ENCODE data around the gene ZHX3. TPM values are rescaled to one million over a fixed set of nuclear protein-coding genes. Genes with fewer than 3 reads are reported as not detected.
A peak's percentile ranks its signal among the peaks of the same experiment; 100 is the strongest.
"Not testable (repeated sequence)": the region's sequence is repeated elsewhere in the genome, so short reads cannot be mapped to it uniquely, and the experiment has no call there.

ZHX3 gene
- total RNA-seq, 1 donor from 2014 or later, result 34.5 TPM

GRCh38 chr20:41135187-41135887 lies 182.2 kb downstream of the ZHX3 start:
- DNase-seq (peak; percentile 60), ATAC-seq (peak; percentile 44)
- TF ChIP-seq CTCF (IDR thresholded peaks at IDR 0.05), result peak; percentile 81
- H3K27ac ChIP-seq, result no peak overlapping the region
- peaks cover 40% of the 10 kb centered on the region for H3K4me1 ChIP-seq
- H3K9me3 ChIP-seq, result no peaks in the 10 kb centered on the region
- no peaks in the 10 kb centered on the region for H3K27me3 ChIP-seq (ENCODE audit: low read depth)
- no peaks in the 10 kb centered on the region for H3K36me3 ChIP-seq
- intact Hi-C loops (cut with DNase I), result no loop called here
- H3K4me3 ChIP-seq, result no peak overlapping the region

GRCh38 chr20:41134362-41135186 lies 183.0 kb downstream of the ZHX3 start:
- no peak overlapping the region for H3K4me3 ChIP-seq
- H3K4me1 ChIP-seq, result peaks cover 32% of the 10 kb centered on the region
- TF ChIP-seq CTCF (IDR thresholded peaks at IDR 0.05), result no peak
- intact Hi-C loops (cut with DNase I), result no loop called here
- ATAC-seq (no peak), DNase-seq (no peak)
- no peaks in the 10 kb centered on the region for H3K27me3 ChIP-seq (ENCODE audit: low read depth)
- no peaks in the 10 kb centered on the region for H3K36me3 ChIP-seq
- H3K27ac ChIP-seq, result no peak overlapping the region
- H3K9me3 ChIP-seq, result no peaks in the 10 kb centered on the region

- DNase-seq (no peak), ATAC-seq (no peak)
- peaks cover 25% of the 10 kb centered on the region for H3K4me1 ChIP-seq
- no peaks in the 10 kb centered on the region for H3K36me3 ChIP-seq
- no peaks in the 10 kb centered on the region for H3K9me3 ChIP-seq
- no peaks in the 10 kb centered on the region for H3K27me3 ChIP-seq (ENCODE audit: low read depth)
- H3K27ac ChIP-seq, result no peak overlapping the region
- intact Hi-C loops (cut with DNase I), result no loop called here
- TF ChIP-seq CTCF (IDR thresholded peaks at IDR 0.05), result no peak
- no peak overlapping the region for H3K4me3 ChIP-seq
Measured at GRCh38 chr20:41133709-41134361, 183.7 kb downstream of the ZHX3 start.

- H3K27me3 ChIP-seq (ENCODE audit: low read depth); H3K9me3 ChIP-seq; H3K4me3 ChIP-seq; H3K36me3 ChIP-seq; DNase-seq; H3K27ac ChIP-seq; ATAC-seq; intact Hi-C loops (cut with DNase I): not testable (repeated sequence)
- H3K4me1 ChIP-seq, result peaks cover 15% of the 10 kb centered on the region
Measured at GRCh38 chr20:41132388-41132775, 185.1 kb downstream of the ZHX3 start.

GRCh38 chr20:41131594-41132387 lies 185.7 kb downstream of the ZHX3 start:
- ATAC-seq (no peak), DNase-seq (no peak)
- Histone ChIP-seq H3K36me3 (peaks cover under 1% of the 10 kb centered on the region), H3K4me3 (no peak overlapping the region), H3K27ac (no peak overlapping the region), H3K4me1 (peaks cover 15% of the 10 kb centered on the region), H3K9me3 (no peaks in the 10 kb centered on the region), H3K27me3 (ENCODE audit: low read depth) (no peaks in the 10 kb centered on the region)
- intact Hi-C loops (cut with DNase I), result no loop called here
- no peak for TF ChIP-seq CTCF (IDR thresholded peaks at IDR 0.05)

Small RNA genes within 50 kb of the gene (microRNA-seq; reads per million reads assigned to microRNA genes)
- gene MIR6871 (ENCODE audit: borderline number of aligned reads), result not detected

Other genes with a start within 250 kb of the ZHX3 start
- 94.0 TPM for gene PLCG1, start 180.2 kb downstream of the ZHX3 start, total RNA-seq
- gene LPIN3, start 23.1 kb upstream of the ZHX3 start, total RNA-seq, result 16.3 TPM
- gene EMILIN3, start 49.1 kb upstream of the ZHX3 start, total RNA-seq, result 0.15 TPM